HepG2 (cell line): Measurements from ENCODE around the gene SNX10. TPM values are rescaled to one million over a fixed set of nuclear protein-coding genes. Genes with fewer than 3 reads are reported as not detected.

Experiments
- EEA1 ChIP-seq: sonication (generic); formaldehyde crosslinking; IDR thresholded peaks from 2 replicates; pipeline ENCODE4 v1.5.1; 2020; ENCODE audit warnings: mild to moderate bottlenecking, missing genetic modification reagents, borderline replicate concordance
- ELF3 ChIP-seq: IDR thresholded peaks from 2 replicates; pipeline ENCODE4 v1.6.1; 2016; ENCODE audit warnings: missing genetic modification reagents, missing compliant biosample characterization
- FOXA3 ChIP-seq: IDR thresholded peaks from 2 replicates; pipeline ENCODE4 v1.6.1; 2016; ENCODE audit warnings: missing genetic modification reagents, missing compliant biosample characterization
- HNRNPLL ChIP-seq: fragments of 200-400 bp; formaldehyde crosslinking; IDR thresholded peaks from 2 replicates; pipeline ENCODE4 v1.6.1; 2017; ENCODE audit warnings: mild to moderate bottlenecking, low read depth, low read length; ENCODE audit not compliant: poor library complexity, severe bottlenecking
- KAT7 ChIP-seq: IDR thresholded peaks from 2 replicates; pipeline ENCODE4 v1.6.1; 2018; ENCODE audit warnings: borderline replicate concordance, missing compliant biosample characterization
- PAWR ChIP-seq: sonication (generic); formaldehyde crosslinking; IDR thresholded peaks from 2 replicates; pipeline ENCODE4 v1.4.0; 2020; ENCODE audit warnings: missing genetic modification reagents, mild to moderate bottlenecking, borderline replicate concordance
- PTBP1 ChIP-seq: fragments of 200-400 bp; formaldehyde crosslinking; IDR thresholded peaks from 2 replicates; pipeline ENCODE4 v1.6.1; 2018; ENCODE audit warnings: low read length, low read depth; ENCODE audit not compliant: poor library complexity, severe bottlenecking
- SAP130 ChIP-seq: IDR thresholded peaks from 2 replicates; pipeline ENCODE4 v1.6.1; 2016; ENCODE audit warnings: low read depth
- SKI ChIP-seq: fragments of 450-650 bp; IDR thresholded peaks from one replicate; pipeline ENCODE4 v1.6.1; 2018; ENCODE audit warnings: mild to moderate bottlenecking; ENCODE audit not compliant: partially characterized antibody
- SNAPC2 ChIP-seq: sonication (generic); formaldehyde crosslinking; IDR thresholded peaks from 2 replicates; pipeline ENCODE4 v1.8.1; 2022; ENCODE audit warnings: mild to moderate bottlenecking, missing genetic modification reagents
- ZBTB1 ChIP-seq: sonication (generic); formaldehyde crosslinking; IDR thresholded peaks from 2 replicates; pipeline ENCODE4 v1.4.0; 2020; ENCODE audit warnings: missing genetic modification reagents, borderline replicate concordance
- ZNF543 ChIP-seq: sonication (generic); formaldehyde crosslinking; IDR thresholded peaks from 2 replicates; pipeline ENCODE4 v1.4.0; 2020; ENCODE audit warnings: mild to moderate bottlenecking, missing genetic modification reagents
- polyA plus RNA-seq, 8 experiments: library from polyadenylated mRNA; depleted of rRNA in 3 of 8; stranded (reverse) in 7 of 8; unstranded in 1 of 8; fragments of >200 nt; fragmentation: Illumina TruSeq in 4 of 8; extraction: Trizol in 4 of 8; gene quantifications; 2 replicates each; pipeline versions ENCODE4 v1.2.1 to v1.2.3, GENCODE V29; 2011 to 2016; ENCODE audit warnings: low read depth in 4 of 8, missing spikeins in 1 of 8, mixed read lengths in 1 of 8; ENCODE audit not compliant: insufficient read depth in 1 of 8
- total RNA-seq, 5 experiments: library from RNA; depleted of rRNA; stranded (reverse); fragments of >200 nt; fragmentation: Illumina TruSeq; extraction: Trizol; gene quantifications; 2 replicates each; pipeline ENCODE4 v1.2.3, GENCODE V29; 2016; ENCODE audit warnings: low read depth in 1 of 5
- TF ChIP-seq, protein P1 (sequence below): IDR thresholded peaks from 2 replicates; pipeline ENCODE4 v1.6.1; 2016; ENCODE audit warnings: low read depth, missing genetic modification reagents, missing compliant biosample characterization
- TF ChIP-seq, protein P2 (sequence below): sonication (generic); formaldehyde crosslinking; IDR thresholded peaks from 2 replicates; pipeline ENCODE4 v1.4.0; 2020; ENCODE audit warnings: missing genetic modification reagents
- TF ChIP-seq, protein P3 (sequence below): sonication (generic); formaldehyde crosslinking; IDR thresholded peaks from 2 replicates; pipeline ENCODE4 v1.5.0; 2020; ENCODE audit warnings: mild to moderate bottlenecking, missing genetic modification reagents, borderline replicate concordance
- TF ChIP-seq, protein P4 (sequence below): IDR thresholded peaks from 2 replicates; pipeline ENCODE4 v1.6.1; 2016; ENCODE audit warnings: missing compliant biosample characterization, missing genetic modification reagents, borderline replicate concordance

SNX10 gene
- total and polyA plus RNA-seq, 2 of the 13 experiments (the other 11 are each of a cell fraction or from before 2014, with no cell fraction given): 26.0 to 27.6 TPM

DNA sequence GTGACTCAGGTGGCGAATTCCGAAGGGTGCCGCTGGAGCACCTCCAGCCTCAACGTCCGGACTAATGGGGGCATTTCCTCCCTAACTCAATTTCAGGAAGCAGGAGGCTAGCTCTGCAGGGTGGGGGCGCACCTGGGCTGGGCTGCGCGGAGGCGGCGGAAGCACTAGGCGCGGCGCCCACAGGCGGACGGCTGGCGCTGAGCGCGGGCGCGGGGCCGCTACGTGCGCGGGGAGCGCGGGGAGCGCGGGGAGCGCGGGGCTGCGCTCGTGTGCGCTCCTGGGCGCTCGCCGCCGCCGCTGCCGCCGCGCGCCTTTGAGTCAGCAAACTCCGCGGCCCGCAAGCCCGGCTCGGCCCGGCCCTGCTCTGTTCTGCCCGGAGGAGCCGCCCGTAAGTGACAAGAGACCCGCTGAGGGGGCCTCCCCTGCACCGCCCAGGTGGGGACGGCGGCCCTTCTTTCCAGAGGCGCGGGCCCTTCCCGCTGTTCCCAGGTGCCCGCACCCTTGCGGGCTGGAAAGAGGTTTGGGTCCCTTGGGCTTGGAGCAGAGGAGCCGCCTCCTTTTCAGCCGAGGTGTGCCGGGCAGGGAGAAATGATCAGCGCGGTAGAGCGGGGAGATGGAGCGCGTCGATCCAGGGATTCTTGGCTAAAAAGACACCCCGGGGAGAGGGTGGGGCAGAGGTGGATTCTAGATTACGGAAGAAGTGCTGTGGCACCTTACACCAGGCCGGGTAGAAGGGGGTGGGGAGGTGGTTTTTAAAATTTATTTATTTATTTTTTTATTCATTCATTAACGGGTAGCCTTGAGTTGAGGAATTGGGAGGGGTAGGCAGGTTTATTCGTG, at the start of gene SNX10 (continued):
- TF ChIP-seq, protein P1, sequence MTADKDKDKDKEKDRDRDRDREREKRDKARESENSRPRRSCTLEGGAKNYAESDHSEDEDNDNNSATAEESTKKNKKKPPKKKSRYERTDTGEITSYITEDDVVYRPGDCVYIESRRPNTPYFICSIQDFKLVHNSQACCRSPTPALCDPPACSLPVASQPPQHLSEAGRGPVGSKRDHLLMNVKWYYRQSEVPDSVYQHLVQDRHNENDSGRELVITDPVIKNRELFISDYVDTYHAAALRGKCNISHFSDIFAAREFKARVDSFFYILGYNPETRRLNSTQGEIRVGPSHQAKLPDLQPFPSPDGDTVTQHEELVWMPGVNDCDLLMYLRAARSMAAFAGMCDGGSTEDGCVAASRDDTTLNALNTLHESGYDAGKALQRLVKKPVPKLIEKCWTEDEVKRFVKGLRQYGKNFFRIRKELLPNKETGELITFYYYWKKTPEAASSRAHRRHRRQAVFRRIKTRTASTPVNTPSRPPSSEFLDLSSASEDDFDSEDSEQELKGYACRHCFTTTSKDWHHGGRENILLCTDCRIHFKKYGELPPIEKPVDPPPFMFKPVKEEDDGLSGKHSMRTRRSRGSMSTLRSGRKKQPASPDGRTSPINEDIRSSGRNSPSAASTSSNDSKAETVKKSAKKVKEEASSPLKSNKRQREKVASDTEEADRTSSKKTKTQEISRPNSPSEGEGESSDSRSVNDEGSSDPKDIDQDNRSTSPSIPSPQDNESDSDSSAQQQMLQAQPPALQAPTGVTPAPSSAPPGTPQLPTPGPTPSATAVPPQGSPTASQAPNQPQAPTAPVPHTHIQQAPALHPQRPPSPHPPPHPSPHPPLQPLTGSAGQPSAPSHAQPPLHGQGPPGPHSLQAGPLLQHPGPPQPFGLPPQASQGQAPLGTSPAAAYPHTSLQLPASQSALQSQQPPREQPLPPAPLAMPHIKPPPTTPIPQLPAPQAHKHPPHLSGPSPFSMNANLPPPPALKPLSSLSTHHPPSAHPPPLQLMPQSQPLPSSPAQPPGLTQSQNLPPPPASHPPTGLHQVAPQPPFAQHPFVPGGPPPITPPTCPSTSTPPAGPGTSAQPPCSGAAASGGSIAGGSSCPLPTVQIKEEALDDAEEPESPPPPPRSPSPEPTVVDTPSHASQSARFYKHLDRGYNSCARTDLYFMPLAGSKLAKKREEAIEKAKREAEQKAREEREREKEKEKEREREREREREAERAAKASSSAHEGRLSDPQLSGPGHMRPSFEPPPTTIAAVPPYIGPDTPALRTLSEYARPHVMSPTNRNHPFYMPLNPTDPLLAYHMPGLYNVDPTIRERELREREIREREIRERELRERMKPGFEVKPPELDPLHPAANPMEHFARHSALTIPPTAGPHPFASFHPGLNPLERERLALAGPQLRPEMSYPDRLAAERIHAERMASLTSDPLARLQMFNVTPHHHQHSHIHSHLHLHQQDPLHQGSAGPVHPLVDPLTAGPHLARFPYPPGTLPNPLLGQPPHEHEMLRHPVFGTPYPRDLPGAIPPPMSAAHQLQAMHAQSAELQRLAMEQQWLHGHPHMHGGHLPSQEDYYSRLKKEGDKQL: no peak
- TF ChIP-seq HNRNPLL: peak; percentile 97
- peak; percentile 37; the same call in 1 of the 2 replicates for TF ChIP-seq FOXA3 (CRISPR knock-in tag)
- peak; percentile 68 for TF ChIP-seq SAP130
- no peak for TF ChIP-seq EEA1
- no peak for TF ChIP-seq ZBTB1 (CRISPR knock-in tag)
- TF ChIP-seq SKI: peak; percentile 33
- TF ChIP-seq KAT7: peak; percentile 26; the same call in 1 of the 2 replicates
- peak; percentile 71; the same call in 1 of the 2 replicates for TF ChIP-seq ZNF543 (CRISPR knock-in tag)
- peak; percentile 92 for TF ChIP-seq ELF3 (CRISPR knock-in tag)
- TF ChIP-seq, protein P2, sequence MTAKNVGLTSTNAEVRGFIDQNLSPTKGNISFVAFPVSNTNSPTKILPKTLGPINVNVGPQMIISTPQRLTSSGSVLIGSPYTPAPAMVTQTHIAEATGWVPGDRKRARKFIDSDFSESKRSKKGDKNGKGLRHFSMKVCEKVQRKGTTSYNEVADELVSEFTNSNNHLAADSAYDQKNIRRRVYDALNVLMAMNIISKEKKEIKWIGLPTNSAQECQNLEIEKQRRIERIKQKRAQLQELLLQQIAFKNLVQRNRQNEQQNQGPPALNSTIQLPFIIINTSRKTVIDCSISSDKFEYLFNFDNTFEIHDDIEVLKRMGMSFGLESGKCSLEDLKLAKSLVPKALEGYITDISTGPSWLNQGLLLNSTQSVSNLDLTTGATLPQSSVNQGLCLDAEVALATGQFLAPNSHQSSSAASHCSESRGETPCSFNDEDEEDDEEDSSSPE: peak; percentile 62; the same call in 1 of the 2 replicates
- TF ChIP-seq PTBP1: no peak
- TF ChIP-seq, protein P3, sequence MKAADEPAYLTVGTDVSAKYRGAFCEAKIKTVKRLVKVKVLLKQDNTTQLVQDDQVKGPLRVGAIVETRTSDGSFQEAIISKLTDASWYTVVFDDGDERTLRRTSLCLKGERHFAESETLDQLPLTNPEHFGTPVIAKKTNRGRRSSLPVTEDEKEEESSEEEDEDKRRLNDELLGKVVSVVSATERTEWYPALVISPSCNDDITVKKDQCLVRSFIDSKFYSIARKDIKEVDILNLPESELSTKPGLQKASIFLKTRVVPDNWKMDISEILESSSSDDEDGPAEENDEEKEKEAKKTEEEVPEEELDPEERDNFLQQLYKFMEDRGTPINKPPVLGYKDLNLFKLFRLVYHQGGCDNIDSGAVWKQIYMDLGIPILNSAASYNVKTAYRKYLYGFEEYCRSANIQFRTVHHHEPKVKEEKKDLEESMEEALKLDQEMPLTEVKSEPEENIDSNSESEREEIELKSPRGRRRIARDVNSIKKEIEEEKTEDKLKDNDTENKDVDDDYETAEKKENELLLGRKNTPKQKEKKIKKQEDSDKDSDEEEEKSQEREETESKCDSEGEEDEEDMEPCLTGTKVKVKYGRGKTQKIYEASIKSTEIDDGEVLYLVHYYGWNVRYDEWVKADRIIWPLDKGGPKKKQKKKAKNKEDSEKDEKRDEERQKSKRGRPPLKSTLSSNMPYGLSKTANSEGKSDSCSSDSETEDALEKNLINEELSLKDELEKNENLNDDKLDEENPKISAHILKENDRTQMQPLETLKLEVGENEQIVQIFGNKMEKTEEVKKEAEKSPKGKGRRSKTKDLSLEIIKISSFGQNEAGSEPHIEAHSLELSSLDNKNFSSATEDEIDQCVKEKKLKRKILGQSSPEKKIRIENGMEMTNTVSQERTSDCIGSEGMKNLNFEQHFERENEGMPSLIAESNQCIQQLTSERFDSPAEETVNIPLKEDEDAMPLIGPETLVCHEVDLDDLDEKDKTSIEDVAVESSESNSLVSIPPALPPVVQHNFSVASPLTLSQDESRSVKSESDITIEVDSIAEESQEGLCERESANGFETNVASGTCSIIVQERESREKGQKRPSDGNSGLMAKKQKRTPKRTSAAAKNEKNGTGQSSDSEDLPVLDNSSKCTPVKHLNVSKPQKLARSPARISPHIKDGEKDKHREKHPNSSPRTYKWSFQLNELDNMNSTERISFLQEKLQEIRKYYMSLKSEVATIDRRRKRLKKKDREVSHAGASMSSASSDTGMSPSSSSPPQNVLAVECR (CRISPR knock-in tag): peak; percentile 42; the same call in 1 of the 2 replicates
- TF ChIP-seq, protein P4, sequence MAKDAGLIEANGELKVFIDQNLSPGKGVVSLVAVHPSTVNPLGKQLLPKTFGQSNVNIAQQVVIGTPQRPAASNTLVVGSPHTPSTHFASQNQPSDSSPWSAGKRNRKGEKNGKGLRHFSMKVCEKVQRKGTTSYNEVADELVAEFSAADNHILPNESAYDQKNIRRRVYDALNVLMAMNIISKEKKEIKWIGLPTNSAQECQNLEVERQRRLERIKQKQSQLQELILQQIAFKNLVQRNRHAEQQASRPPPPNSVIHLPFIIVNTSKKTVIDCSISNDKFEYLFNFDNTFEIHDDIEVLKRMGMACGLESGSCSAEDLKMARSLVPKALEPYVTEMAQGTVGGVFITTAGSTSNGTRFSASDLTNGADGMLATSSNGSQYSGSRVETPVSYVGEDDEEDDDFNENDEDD: peak; percentile 47; the same call in 1 of the 2 replicates
- TF ChIP-seq SNAPC2 (CRISPR knock-in tag): 0 out of 2 replicates have a peak, but pooled peaks have one; percentile 35
- TF ChIP-seq PAWR (CRISPR knock-in tag): no peak
